A673 (cell line): Measurements from ENCODE around the gene ACP7. TPM values are rescaled to one million over a fixed set of nuclear protein-coding genes. Genes with fewer than 3 reads are reported as not detected.

Experiments used
- BruUV-seq: library from RNA; stranded (reverse); fragments of 400-500 nt; replicated peaks from 2 replicates; lab custom pipeline; 2021; lab: Mats Ljungman, UMichigan
- CTCF ChIA-PET: fragments of 300-600 bp; sonication (Branson Sonifier 250); formaldehyde crosslinking; loops from one replicate; lab custom pipeline; 2022; ENCODE audit warnings: antibody characterized with exemption; lab: Charles Lee
- POLR2A ChIA-PET: fragments of 300-600 bp; sonication (Branson Sonifier 250); formaldehyde crosslinking; loops from one replicate; lab custom pipeline; 2022; ENCODE audit warnings: antibody characterized with exemption; ENCODE audit not compliant: low non-redundant PET; lab: Charles Lee
- DNase-seq: peaks from one replicate; pipeline ENCODE4 v3.0.0-alpha.2; 2015; ENCODE audit warnings: low spot score
- H3K27ac ChIP-seq: fragments of 200-600 bp; sonication (generic); 2 replicates; pipeline ENCODE4 v1.5.1; 2016; ENCODE audit warnings: mixed run types, low read depth, mild to moderate bottlenecking, mixed read lengths, antibody characterized with exemption, low read length; ENCODE audit not compliant: poor library complexity, severe bottlenecking
- H3K27me3 ChIP-seq: fragments of 200-600 bp; sonication (generic); replicated peaks from 2 replicates; pipeline ENCODE4 v1.6.1; 2017; ENCODE audit warnings: mixed run types, low read depth, mild to moderate bottlenecking, mixed read lengths, antibody characterized with exemption, low read length; ENCODE audit not compliant: insufficient read depth, poor library complexity
- H3K36me3 ChIP-seq: fragments of 200-600 bp; sonication (generic); 2 replicates; pipeline ENCODE4 v1.6.1; 2016; ENCODE audit warnings: mixed run types, mild to moderate bottlenecking, mixed read lengths, antibody characterized with exemption, low read length; ENCODE audit not compliant: insufficient read depth, poor library complexity, severe bottlenecking
- H3K4me1 ChIP-seq: fragments of 200-600 bp; sonication (generic); 2 replicates; pipeline ENCODE4 v1.6.1; 2017; ENCODE audit warnings: mixed run types, mild to moderate bottlenecking, mixed read lengths, antibody characterized with exemption, low read length; ENCODE audit not compliant: insufficient read depth, poor library complexity, severe bottlenecking
- H3K4me3 ChIP-seq: fragments of 200-600 bp; sonication (generic); 2 replicates; pipeline ENCODE4 v1.5.1; 2016; ENCODE audit warnings: low read depth, mixed run types, mild to moderate bottlenecking, mixed read lengths, low read length; ENCODE audit not compliant: poor library complexity, severe bottlenecking
- H3K9me3 ChIP-seq: fragments of 200-600 bp; sonication (generic); 2 replicates; pipeline ENCODE4 v1.6.1; 2016; ENCODE audit warnings: mixed run types, low read depth, mild to moderate bottlenecking, mixed read lengths, antibody characterized with exemption, low read length; ENCODE audit not compliant: poor library complexity, severe bottlenecking
- CTCF ChIP-seq: fragments of 300-800, 200-600 bp; sonication (generic); conservative IDR thresholded peaks from 2 replicates; pipeline ENCODE4 v1.5.1; 2017; ENCODE audit warnings: low read depth, mild to moderate bottlenecking, antibody characterized with exemption, low read length, moderate library complexity, mixed read lengths
- EZH2 ChIP-seq: fragments of 200-600 bp; sonication (generic); IDR thresholded peaks from 2 replicates; pipeline ENCODE4 v1.6.1; 2017; ENCODE audit warnings: borderline replicate concordance, low read depth, mild to moderate bottlenecking, mixed read lengths, antibody characterized with exemption, low read length; ENCODE audit not compliant: poor library complexity, severe bottlenecking
- intact Hi-C: fragments of 100-400 bp; cut with micrococcal nuclease; formaldehyde crosslinking; loops from one replicate; pipeline ENCODE4 v1.10.0; 2022; ENCODE audit not compliant: unreplicated experiment
- total RNA-seq: library from RNA; stranded (reverse); gene quantifications from 2 replicates; pipeline ENCODE4 v1.2.3, GENCODE V29; 2021

ACP7 gene
- total RNA-seq, 1 experiment from 2014 or later = not detected

- no peaks in the 10 kb centered on the region for H3K27me3 ChIP-seq
Observed at GRCh38 chr19:39125199-39125553, 41.0 kb downstream of the ACP7 start.

GRCh38 chr19:39125554-39126311, 41.6 kb downstream of the ACP7 start, which contains the start of gene PAK4:
Gene PAK4 (plus strand): TSS chr19:39125786. CDS start chr19:39169554, 43,768 bp downstream.
- intact Hi-C loops = no loop called here
- H3K36me3 ChIP-seq = no peaks in the 10 kb centered on the region
- peak within 1 kb of the TSS; percentile 94 for H3K27ac ChIP-seq
- H3K27me3 ChIP-seq = no peaks in the 10 kb centered on the region
- H3K9me3 ChIP-seq = no peaks in the 10 kb centered on the region
- BruUV-seq = no TSS peak
- TF ChIP-seq CTCF (no peak), EZH2 (no peak)
- H3K4me3 ChIP-seq = peak within 1 kb of the TSS; percentile 95
- POLR2A ChIA-PET = no interaction called here
- peak; percentile 99 for DNase-seq
- CTCF ChIA-PET = no interaction called here
- no peaks in the 10 kb centered on the region for H3K4me1 ChIP-seq

More at GRCh38 chr19:39125199-39125553, 41.0 kb downstream of the ACP7 start:
- Histone ChIP-seq H3K27ac (peak overlapping the region; percentile 94), H3K9me3 (no peaks in the 10 kb centered on the region), H3K4me1 (no peaks in the 10 kb centered on the region), H3K36me3 (no peaks in the 10 kb centered on the region), H3K4me3 (peak overlapping the region; percentile 95)
- no TSS peak for BruUV-seq
- TF ChIP-seq CTCF = no peak
- no peak for TF ChIP-seq EZH2
- DNase-seq = no peak
- intact Hi-C loops = no loop called here
- CTCF ChIA-PET = no interaction called here
- POLR2A ChIA-PET = no interaction called here

GRCh38 chr19:39126312-39127187, 42.4 kb downstream of the ACP7 start:
- intact Hi-C loops = no loop called here
- no peaks in the 10 kb centered on the region for H3K9me3 ChIP-seq
- peak overlapping the region; percentile 94 for H3K27ac ChIP-seq
- BruUV-seq = TSS peak; percentile 60
- no peaks in the 10 kb centered on the region for H3K27me3 ChIP-seq
- H3K36me3 ChIP-seq = no peaks in the 10 kb centered on the region
- peak; percentile 64 for DNase-seq
- ChIA-PET CTCF (no interaction called here), POLR2A (no interaction called here)
- no peaks in the 10 kb centered on the region for H3K4me1 ChIP-seq
- H3K4me3 ChIP-seq = peak overlapping the region; percentile 95
- TF ChIP-seq EZH2 (no peak), CTCF (no peak)
